ENCODE results near the gene WHAMM.

DNA sequence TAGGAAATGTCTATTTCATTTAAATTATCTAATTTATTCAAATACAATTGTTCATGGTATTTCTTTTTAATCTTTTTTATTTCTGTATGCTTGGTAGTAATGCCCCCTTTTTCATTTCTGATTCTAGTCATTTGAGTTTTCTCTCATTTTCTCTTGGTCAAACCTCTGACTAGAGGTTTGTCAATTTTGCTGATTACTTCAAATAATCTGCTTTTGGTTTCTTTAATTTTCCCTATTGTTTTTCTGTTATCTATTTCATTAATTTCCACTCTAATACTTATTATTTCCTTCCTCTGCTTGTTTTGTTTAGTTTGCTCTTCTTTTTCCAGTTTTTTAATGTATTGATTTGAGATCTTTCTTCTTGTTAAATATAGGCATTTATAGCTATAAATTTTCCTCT is 15.7 kb upstream of the WHAMM start:
- TF ChIP-seq, protein P1, sequence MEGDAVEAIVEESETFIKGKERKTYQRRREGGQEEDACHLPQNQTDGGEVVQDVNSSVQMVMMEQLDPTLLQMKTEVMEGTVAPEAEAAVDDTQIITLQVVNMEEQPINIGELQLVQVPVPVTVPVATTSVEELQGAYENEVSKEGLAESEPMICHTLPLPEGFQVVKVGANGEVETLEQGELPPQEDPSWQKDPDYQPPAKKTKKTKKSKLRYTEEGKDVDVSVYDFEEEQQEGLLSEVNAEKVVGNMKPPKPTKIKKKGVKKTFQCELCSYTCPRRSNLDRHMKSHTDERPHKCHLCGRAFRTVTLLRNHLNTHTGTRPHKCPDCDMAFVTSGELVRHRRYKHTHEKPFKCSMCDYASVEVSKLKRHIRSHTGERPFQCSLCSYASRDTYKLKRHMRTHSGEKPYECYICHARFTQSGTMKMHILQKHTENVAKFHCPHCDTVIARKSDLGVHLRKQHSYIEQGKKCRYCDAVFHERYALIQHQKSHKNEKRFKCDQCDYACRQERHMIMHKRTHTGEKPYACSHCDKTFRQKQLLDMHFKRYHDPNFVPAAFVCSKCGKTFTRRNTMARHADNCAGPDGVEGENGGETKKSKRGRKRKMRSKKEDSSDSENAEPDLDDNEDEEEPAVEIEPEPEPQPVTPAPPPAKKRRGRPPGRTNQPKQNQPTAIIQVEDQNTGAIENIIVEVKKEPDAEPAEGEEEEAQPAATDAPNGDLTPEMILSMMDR (tag by site-specific recombination; IDR thresholded peaks at IDR 0.05) = no peak
- TF ChIP-seq ZNF274 (IDR thresholded peaks at IDR 0.05; ENCODE audit: low read length) (no peak), ZNF274 (tag by site-specific recombination; IDR thresholded peaks at IDR 0.05; ENCODE audit: borderline replicate concordance) (no peak), ZNF473 (tag by site-specific recombination; IDR thresholded peaks at IDR 0.05) (no peak)

All from HEK293 (cell line).